Suprapubic skin (tissue), 4 donors: ENCODE results near the gene SBK2.

Experiments
- CTCF ChIP-seq, 2 donors: fragments of 200-600 bp in 1 of 2; fragments of 450-650 bp in 1 of 2; sonication (generic) in 1 of 2; IDR thresholded peaks; one replicate each; pipeline ENCODE4 v1.5.1; 2016 to 2019; ENCODE audit warnings: antibody characterized with exemption in 2 of 2, mild to moderate bottlenecking in 1 of 2, moderate library complexity in 1 of 2
- POLR2A ChIP-seq, 2 donors: fragments of 450-650 bp; IDR thresholded peaks; one replicate each; pipeline ENCODE4 v1.6.1; 2017; ENCODE audit warnings: antibody characterized with exemption in 2 of 2, mild to moderate bottlenecking in 2 of 2, moderate library complexity in 2 of 2
- POLR2AphosphoS5 ChIP-seq, 3 donors: sonication (generic); formaldehyde crosslinking; IDR thresholded peaks; one replicate each; pipeline ENCODE4 v1.6.1; 2017; ENCODE audit warnings: antibody characterized with exemption in 3 of 3

- TF ChIP-seq CTCF (IDR thresholded peaks at IDR 0.05) (no peak), POLR2A (IDR thresholded peaks at IDR 0.05) (no peak), POLR2AphosphoS5 (IDR thresholded peaks at IDR 0.05) (no peak)
Observed at GRCh38 chr19:55549500-55550320, 12.8 kb upstream of the SBK2 start.
